ENCODE data around the gene SNTG2.

SNTG2 gene

GRCh38 chr2:1277634-1278033 is 327.0 kb downstream of the SNTG2 start:
- H3K79me1 ChIP-seq (ENCODE audit: low read depth, low read length), result no peaks in the 10 kb centered on the region
- no peaks in the 10 kb centered on the region for H3K36me3 ChIP-seq (replicated peaks in 1 of 2; ENCODE audit: control insufficient read depth in 2 of 2, insufficient read depth in 2 of 2, low read length in 2 of 2)
- H3K4me1 ChIP-seq (ENCODE audit: control insufficient read depth in 2 of 2, insufficient read depth in 1 of 2, low read depth in 1 of 2, low read length in 2 of 2), result peaks cover 0 to 2% of the 10 kb centered on the region in 2 donors
- no peak overlapping the region for H2BK12ac ChIP-seq (ENCODE audit: low read length)
- no peak overlapping the region for H4K91ac ChIP-seq (ENCODE audit: low read depth, low read length, poor library complexity)
- H2BK5ac ChIP-seq (ENCODE audit: low read length), result no peak overlapping the region
- H3K27ac ChIP-seq (replicated peaks; ENCODE audit: low read length), result no peak overlapping the region
- H3K14ac ChIP-seq (ENCODE audit: low read length), result no peak overlapping the region
- H2AK5ac ChIP-seq (ENCODE audit: low read depth, low read length), result no peak overlapping the region
- H3K18ac ChIP-seq (ENCODE audit: low read length), result no peak overlapping the region
- H3K9me3 ChIP-seq (replicated peaks in 1 of 2; ENCODE audit: control insufficient read depth in 2 of 2, insufficient read depth in 1 of 2, low read depth in 1 of 2, low read length in 2 of 2), result peaks cover 0 to 13% of the 10 kb centered on the region in 2 donors
- H4K8ac ChIP-seq (ENCODE audit: low read depth, low read length), result no peak overlapping the region
- H2BK120ac ChIP-seq (ENCODE audit: low read depth, low read length), result no peak overlapping the region
- no peak for DNase-seq (ENCODE audit: low spot score)
- H3K9ac ChIP-seq (ENCODE audit: low read depth, low read length, poor library complexity), result no peak overlapping the region
- H3K4ac ChIP-seq (ENCODE audit: low read length), result no peak overlapping the region
- WGBS, 2 donors (ENCODE audit: extremely low coverage in 2 of 2, insufficient read length in 2 of 2, insufficient replicate concordance in 1 of 2), result no CpG with 5 or more reads among the region's 6 CpGs
- no peak overlapping the region for H2AFZ ChIP-seq (ENCODE audit: low read length)
- H3K4me3 ChIP-seq (ENCODE audit: low read length in 2 of 2), result no peak overlapping the region
- no peak overlapping the region for H3K4me2 ChIP-seq (ENCODE audit: insufficient read depth, low read length, poor library complexity, severe bottlenecking)
- no peak overlapping the region for H2BK15ac ChIP-seq (ENCODE audit: low read length)
- H3K27me3 ChIP-seq (ENCODE audit: control insufficient read depth in 3 of 3, insufficient read depth in 3 of 3, low read depth in 1 of 3, low read length in 3 of 3), result peaks cover 0 to 2% (median 0%) of the 10 kb centered on the region in 3 experiments
- H3K23ac ChIP-seq (ENCODE audit: low read depth, low read length, poor library complexity), result no peak overlapping the region

GRCh38 chr2:1278125-1278524 is 327.5 kb downstream of the SNTG2 start:
- H3K23ac ChIP-seq (ENCODE audit: low read depth, low read length, poor library complexity), result no peak overlapping the region
- no peaks in the 10 kb centered on the region for H3K79me1 ChIP-seq (ENCODE audit: low read depth, low read length)
- WGBS, 2 donors (ENCODE audit: extremely low coverage in 2 of 2, insufficient read length in 2 of 2, insufficient replicate concordance in 1 of 2), result no CpG with 5 or more reads among the region's 4 CpGs

DNA sequence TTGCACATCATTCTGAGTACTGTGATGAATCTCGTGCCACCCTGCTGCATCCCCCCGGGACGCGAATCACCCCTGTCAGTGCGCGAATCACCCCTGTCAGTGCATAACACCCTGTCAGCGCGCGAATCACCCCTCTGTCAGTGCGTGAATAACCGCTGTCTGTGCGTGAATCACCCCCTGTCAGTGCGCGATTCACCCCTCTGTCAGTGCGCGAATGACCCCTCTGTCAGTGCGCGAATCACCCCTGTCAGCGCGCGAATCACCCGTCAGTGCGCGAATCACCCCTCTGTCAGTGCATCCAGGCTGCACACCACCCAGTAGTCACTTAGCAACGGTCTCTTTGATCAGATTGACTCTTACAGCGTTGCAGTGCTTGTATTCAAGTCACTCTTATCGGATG is 328.2 kb downstream of the SNTG2 start:
- H3K79me1 ChIP-seq (ENCODE audit: low read depth, low read length), result no peaks in the 10 kb centered on the region
- H3K4me1 ChIP-seq (ENCODE audit: control insufficient read depth in 2 of 2, insufficient read depth in 1 of 2, low read depth in 1 of 2, low read length in 2 of 2), result peaks cover 0 to 6% of the 10 kb centered on the region in 2 donors
- H3K4ac ChIP-seq (ENCODE audit: low read length), result no peak overlapping the region
- no peak overlapping the region for H2BK120ac ChIP-seq (ENCODE audit: low read depth, low read length)
- H3K9ac ChIP-seq (ENCODE audit: low read depth, low read length, poor library complexity), result no peak overlapping the region
- H2AFZ ChIP-seq (ENCODE audit: low read length), result no peak overlapping the region
- H4K91ac ChIP-seq (ENCODE audit: low read depth, low read length, poor library complexity), result no peak overlapping the region
- no peak overlapping the region for H2BK5ac ChIP-seq (ENCODE audit: low read length)
- H3K27ac ChIP-seq (replicated peaks; ENCODE audit: low read length), result no peak overlapping the region
- H3K9me3 ChIP-seq (replicated peaks in 1 of 2; ENCODE audit: control insufficient read depth in 2 of 2, insufficient read depth in 1 of 2, low read depth in 1 of 2, low read length in 2 of 2), result peaks cover 0 to 13% of the 10 kb centered on the region in 2 donors
- no peak overlapping the region for H2BK12ac ChIP-seq (ENCODE audit: low read length)
- no peak overlapping the region for H2AK5ac ChIP-seq (ENCODE audit: low read depth, low read length)
- no peak overlapping the region for H3K4me3 ChIP-seq (ENCODE audit: low read length in 2 of 2)
- H3K36me3 ChIP-seq (replicated peaks in 1 of 2; ENCODE audit: control insufficient read depth in 2 of 2, insufficient read depth in 2 of 2, low read length in 2 of 2), result no peaks in the 10 kb centered on the region
- WGBS, 2 donors (ENCODE audit: extremely low coverage in 2 of 2, insufficient read length in 2 of 2, insufficient replicate concordance in 1 of 2), result no CpG with 5 or more reads among the region's 27 CpGs
- DNase-seq (ENCODE audit: low spot score), result no peak
- peaks cover 0 to 2% (median 0%) of the 10 kb centered on the region in 3 experiments for H3K27me3 ChIP-seq (ENCODE audit: control insufficient read depth in 3 of 3, insufficient read depth in 3 of 3, low read depth in 1 of 3, low read length in 3 of 3)
- no peak overlapping the region for H3K4me2 ChIP-seq (ENCODE audit: insufficient read depth, low read length, poor library complexity, severe bottlenecking)
- no peak overlapping the region for H3K18ac ChIP-seq (ENCODE audit: low read length)
- H3K23ac ChIP-seq (ENCODE audit: low read depth, low read length, poor library complexity), result peak overlapping the region; percentile 67
- no peak overlapping the region for H2BK15ac ChIP-seq (ENCODE audit: low read length)
- no peak overlapping the region for H4K8ac ChIP-seq (ENCODE audit: low read depth, low read length)
- H3K14ac ChIP-seq (ENCODE audit: low read length), result peak overlapping the region; percentile 95

More at GRCh38 chr2:1278125-1278524, 327.5 kb downstream of the SNTG2 start:
- no peak overlapping the region for H2AFZ ChIP-seq (ENCODE audit: low read length)
- no peak overlapping the region for H3K14ac ChIP-seq (ENCODE audit: low read length)
- no peak overlapping the region for H4K91ac ChIP-seq (ENCODE audit: low read depth, low read length, poor library complexity)
- no peak overlapping the region for H4K8ac ChIP-seq (ENCODE audit: low read depth, low read length)
- H2BK15ac ChIP-seq (ENCODE audit: low read length), result no peak overlapping the region
- H2BK120ac ChIP-seq (ENCODE audit: low read depth, low read length), result no peak overlapping the region
- H3K18ac ChIP-seq (ENCODE audit: low read length), result no peak overlapping the region
- no peak overlapping the region for H3K27ac ChIP-seq (replicated peaks; ENCODE audit: low read length)
- H3K4me3 ChIP-seq (ENCODE audit: low read length in 2 of 2), result no peak overlapping the region
- no peak overlapping the region for H3K4me2 ChIP-seq (ENCODE audit: insufficient read depth, low read length, poor library complexity, severe bottlenecking)
- peaks cover 0 to 2% (median 0%) of the 10 kb centered on the region in 3 experiments for H3K27me3 ChIP-seq (ENCODE audit: control insufficient read depth in 3 of 3, insufficient read depth in 3 of 3, low read depth in 1 of 3, low read length in 3 of 3)
- H3K9ac ChIP-seq (ENCODE audit: low read depth, low read length, poor library complexity), result no peak overlapping the region
- no peak overlapping the region for H2BK12ac ChIP-seq (ENCODE audit: low read length)
- peaks cover 0 to 13% of the 10 kb centered on the region in 2 donors for H3K9me3 ChIP-seq (replicated peaks in 1 of 2; ENCODE audit: control insufficient read depth in 2 of 2, insufficient read depth in 1 of 2, low read depth in 1 of 2, low read length in 2 of 2)
- no peak overlapping the region for H3K4ac ChIP-seq (ENCODE audit: low read length)
- no peaks in the 10 kb centered on the region for H3K36me3 ChIP-seq (replicated peaks in 1 of 2; ENCODE audit: control insufficient read depth in 2 of 2, insufficient read depth in 2 of 2, low read length in 2 of 2)
- no peak for DNase-seq (ENCODE audit: low spot score)
- no peak overlapping the region for H2BK5ac ChIP-seq (ENCODE audit: low read length)
- H3K4me1 ChIP-seq (ENCODE audit: control insufficient read depth in 2 of 2, insufficient read depth in 1 of 2, low read depth in 1 of 2, low read length in 2 of 2), result peaks cover 0 to 6% of the 10 kb centered on the region in 2 donors
- no peak overlapping the region for H2AK5ac ChIP-seq (ENCODE audit: low read depth, low read length)

- Histone ChIP-seq H3K4me1 (ENCODE audit: control insufficient read depth in 2 of 2, insufficient read depth in 1 of 2, low read depth in 1 of 2, low read length in 2 of 2) (peaks cover 0 to 6% of the 10 kb centered on the region in 2 donors), H2BK12ac (ENCODE audit: low read length) (no peak overlapping the region), H3K27me3 (ENCODE audit: control insufficient read depth in 3 of 3, insufficient read depth in 3 of 3, low read depth in 1 of 3, low read length in 3 of 3) (peaks cover 0 to 2% (median 0%) of the 10 kb centered on the region in 3 experiments), H3K18ac (ENCODE audit: low read length) (no peak overlapping the region), H3K9ac (ENCODE audit: low read depth, low read length, poor library complexity) (no peak overlapping the region), H2AK5ac (ENCODE audit: low read depth, low read length) (no peak overlapping the region), H4K91ac (ENCODE audit: low read depth, low read length, poor library complexity) (no peak overlapping the region), H3K4ac (ENCODE audit: low read length) (no peak overlapping the region), H3K79me1 (ENCODE audit: low read depth, low read length) (no peaks in the 10 kb centered on the region), H3K23ac (ENCODE audit: low read depth, low read length, poor library complexity) (no peak overlapping the region), H3K4me3 (ENCODE audit: low read length in 2 of 2) (no peak overlapping the region), H4K8ac (ENCODE audit: low read depth, low read length) (no peak overlapping the region), H2AFZ (ENCODE audit: low read length) (no peak overlapping the region), H2BK15ac (ENCODE audit: low read length) (no peak overlapping the region), H3K4me2 (ENCODE audit: insufficient read depth, low read length, poor library complexity, severe bottlenecking) (no peak overlapping the region), H3K36me3 (replicated peaks in 1 of 2; ENCODE audit: control insufficient read depth in 2 of 2, insufficient read depth in 2 of 2, low read length in 2 of 2) (no peaks in the 10 kb centered on the region), H3K27ac (replicated peaks; ENCODE audit: low read length) (no peak overlapping the region), H2BK5ac (ENCODE audit: low read length) (no peak overlapping the region), H3K9me3 (replicated peaks in 1 of 2; ENCODE audit: control insufficient read depth in 2 of 2, insufficient read depth in 1 of 2, low read depth in 1 of 2, low read length in 2 of 2) (peaks cover 0 to 7% of the 10 kb centered on the region in 2 donors), H2BK120ac (ENCODE audit: low read depth, low read length) (no peak overlapping the region), H3K14ac (ENCODE audit: low read length) (no peak overlapping the region)
- no peak for DNase-seq (ENCODE audit: low spot score)
- no CpG with 5 or more reads among the region's 22 CpGs for WGBS, 2 donors (ENCODE audit: extremely low coverage in 2 of 2, insufficient read length in 2 of 2, insufficient replicate concordance in 1 of 2)
These were observed 331.9 kb downstream of the SNTG2 start for GRCh38 chr2:1282552-1282951.
